NT2/D1 (cell line): Measurements from ENCODE around the gene GAL3ST2.

ENCODE experiments used
- YY1 ChIP-seq: IDR thresholded peaks from 2 replicates; pipeline ENCODE4 v1.6.1; 2011; ENCODE audit not compliant: insufficient read length, insufficient read depth
- ZNF274 ChIP-seq: IDR thresholded peaks from 2 replicates; pipeline ENCODE4 v1.6.1; 2011; ENCODE audit warnings: mild to moderate bottlenecking, low read depth, low read length

DNA sequence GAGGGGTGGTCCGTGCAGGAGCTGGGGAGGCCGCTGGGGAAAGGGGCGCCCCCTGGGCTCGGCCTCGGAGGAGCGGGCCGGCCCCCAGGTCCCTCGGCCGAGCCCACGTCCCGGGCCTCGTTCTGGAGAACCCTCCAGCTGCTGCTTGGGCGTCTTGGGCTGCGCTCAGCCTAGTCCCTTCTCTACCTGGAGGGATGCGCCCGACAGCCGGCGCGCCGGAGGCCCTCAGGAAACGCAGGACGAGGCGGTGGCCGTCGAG is 42.5 kb upstream of the GAL3ST2 start:
- no peak for TF ChIP-seq YY1
- no peak for TF ChIP-seq ZNF274
